ENCODE measurements around the gene WNT10A. TPM values are rescaled to one million over a fixed set of nuclear protein-coding genes. Genes with fewer than 3 reads are reported as not detected.

Gene WNT10A
- total RNA-seq, 1 donor from 2014 or later = not detected

GRCh38 chr2:218882866-218883366 lies 2.3 kb downstream of the WNT10A start:
- no peak for DNase-seq
- Histone ChIP-seq H3K4me3 (peak overlapping the region; percentile 58), H3K27ac (replicated peaks) (no peak overlapping the region), H3K36me3 (no peaks in the 10 kb centered on the region), H3K27me3 (ENCODE audit: low read depth) (peaks cover 88% of the 10 kb centered on the region), H3K4me1 (peaks cover 31% of the 10 kb centered on the region), H3K9me3 (replicated peaks) (no peaks in the 10 kb centered on the region)
- no peak for TF ChIP-seq CTCF (IDR thresholded peaks at IDR 0.05; ENCODE audit: borderline replicate concordance)
- intact Hi-C loops (cut with micrococcal nuclease) = no loop called here

GRCh38 chr2:218883491-218884490 lies 3.1 kb downstream of the WNT10A start:
- Histone ChIP-seq H3K4me1 (peaks cover 31% of the 10 kb centered on the region), H3K27me3 (ENCODE audit: low read depth) (peaks cover 87% of the 10 kb centered on the region), H3K27ac (replicated peaks) (no peak overlapping the region), H3K36me3 (no peaks in the 10 kb centered on the region), H3K9me3 (replicated peaks) (no peaks in the 10 kb centered on the region), H3K4me3 (peak overlapping the region; percentile 58)
- TF ChIP-seq CTCF (IDR thresholded peaks at IDR 0.05; ENCODE audit: borderline replicate concordance) = no peak
- intact Hi-C loops (cut with micrococcal nuclease) = no loop called here
- DNase-seq = no peak

GRCh38 chr2:218884519-218884918 lies 3.9 kb downstream of the WNT10A start:
- Histone ChIP-seq H3K27ac (replicated peaks) (no peak overlapping the region), H3K36me3 (no peaks in the 10 kb centered on the region), H3K27me3 (ENCODE audit: low read depth) (peaks cover 80% of the 10 kb centered on the region), H3K4me1 (peaks cover 31% of the 10 kb centered on the region), H3K4me3 (no peak overlapping the region), H3K9me3 (replicated peaks) (no peaks in the 10 kb centered on the region)
- no peak for TF ChIP-seq CTCF (IDR thresholded peaks at IDR 0.05; ENCODE audit: borderline replicate concordance)
- intact Hi-C loops (cut with micrococcal nuclease) = no loop called here
- DNase-seq = no peak

GRCh38 chr2:218885981-218886947 lies 5.6 kb downstream of the WNT10A start:
- Histone ChIP-seq H3K4me1 (peaks cover 17% of the 10 kb centered on the region), H3K27me3 (ENCODE audit: low read depth) (peaks cover 80% of the 10 kb centered on the region), H3K9me3 (replicated peaks) (no peaks in the 10 kb centered on the region), H3K4me3 (no peak overlapping the region), H3K27ac (replicated peaks) (no peak overlapping the region), H3K36me3 (no peaks in the 10 kb centered on the region)
- intact Hi-C loops (cut with micrococcal nuclease) = no loop called here
- TF ChIP-seq CTCF (IDR thresholded peaks at IDR 0.05; ENCODE audit: borderline replicate concordance) = no peak
- DNase-seq = no peak

GRCh38 chr2:218887079-218887478 lies 6.4 kb downstream of the WNT10A start:
- no peak overlapping the region for H3K27ac ChIP-seq (replicated peaks)
- H3K9me3 ChIP-seq (replicated peaks) = no peaks in the 10 kb centered on the region
- no peak for DNase-seq
- intact Hi-C loops (cut with micrococcal nuclease) = no loop called here
- peaks cover 79% of the 10 kb centered on the region for H3K27me3 ChIP-seq (ENCODE audit: low read depth)
- H3K4me3 ChIP-seq = no peak overlapping the region
- no peaks in the 10 kb centered on the region for H3K36me3 ChIP-seq
- no peak for TF ChIP-seq CTCF (IDR thresholded peaks at IDR 0.05; ENCODE audit: borderline replicate concordance)
- peaks cover 17% of the 10 kb centered on the region for H3K4me1 ChIP-seq
